ENCODE measurements around the gene MRPL34. TPM values are rescaled to one million over a fixed set of nuclear protein-coding genes. Genes with fewer than 3 reads are reported as not detected.

The MRPL34 gene
- polyA plus RNA-seq, 6 donors from 2014 or later: 121 to 189 (median 160) TPM

Other genes starting within 250 kb of the MRPL34 start
- 10 to 100 TPM in 2 of 6 donors, 1 to 10 TPM in 4; 3.9 to 11.4 (median 7.2) TPM for gene HAUS8, start 230.4 kb upstream of the MRPL34 start, polyA plus RNA-seq (ENCODE audit: low read depth in 6 of 6)
- gene MYO9B, start 230.1 kb upstream of the MRPL34 start, polyA plus RNA-seq (ENCODE audit: low read depth in 6 of 6): 10 to 100 TPM in 2 of 6 donors, 1 to 10 TPM in 4; 3.1 to 34.9 (median 6.9) TPM
- gene USE1, start 90.5 kb upstream of the MRPL34 start, polyA plus RNA-seq (ENCODE audit: low read depth in 6 of 6): 10 to 100 TPM; 46.2 to 70.0 (median 58.7) TPM
- gene OCEL1, start 79.6 kb upstream of the MRPL34 start, polyA plus RNA-seq (ENCODE audit: low read depth in 6 of 6): 10 to 100 TPM; 32.8 to 82.8 (median 39.3) TPM
- gene NR2F6, start 60.0 kb upstream of the MRPL34 start, polyA plus RNA-seq (ENCODE audit: low read depth in 6 of 6): 1 to 10 TPM in 3 of 6 donors, under 1 TPM in 2, not detected in 1; 0.33 to 1.6 (median 1.0) TPM
- not detected for gene USHBP1, start 41.1 kb upstream of the MRPL34 start, polyA plus RNA-seq (ENCODE audit: low read depth in 6 of 6)
- gene BABAM1, start 38.4 kb upstream of the MRPL34 start, polyA plus RNA-seq (ENCODE audit: low read depth in 6 of 6): 100 to 1,000 TPM; 102 to 183 (median 108) TPM
- 1 to 10 TPM in 5 of 6 donors, not detected in 1; 1.6 to 3.1 (median 1.9) TPM for gene ANKLE1, start 24.0 kb upstream of the MRPL34 start, polyA plus RNA-seq (ENCODE audit: low read depth in 6 of 6)
- 1 to 10 TPM; 6.4 to 8.6 (median 7.4) TPM for gene ABHD8, start 2.4 kb upstream of the MRPL34 start, polyA plus RNA-seq (ENCODE audit: low read depth in 6 of 6)
- gene DDA1, start 3.7 kb downstream of the MRPL34 start, polyA plus RNA-seq (ENCODE audit: low read depth in 6 of 6): 10 to 100 TPM; 16.2 to 25.0 (median 22.6) TPM
- gene ANO8, start 29.0 kb downstream of the MRPL34 start, polyA plus RNA-seq (ENCODE audit: low read depth in 6 of 6): not detected
- 1 to 10 TPM; 5.6 to 9.7 (median 6.8) TPM for gene GTPBP3, start 31.7 kb downstream of the MRPL34 start, polyA plus RNA-seq (ENCODE audit: low read depth in 6 of 6)
- not detected for gene PLVAP, start 71.5 kb downstream of the MRPL34 start, polyA plus RNA-seq (ENCODE audit: low read depth in 6 of 6)
- not detected for gene CCDC194, start 88.3 kb downstream of the MRPL34 start, polyA plus RNA-seq (ENCODE audit: low read depth in 6 of 6)
- 100 to 1,000 TPM; 131 to 189 (median 163) TPM for gene BST2, start 99.8 kb downstream of the MRPL34 start, polyA plus RNA-seq (ENCODE audit: low read depth in 6 of 6)
- gene MVB12A, start 114.2 kb downstream of the MRPL34 start, polyA plus RNA-seq (ENCODE audit: low read depth in 6 of 6): 10 to 100 TPM; 14.3 to 44.0 (median 25.0) TPM
- under 1 TPM in 1 of 6 donors, not detected in 5; 0.52 TPM for gene TMEM221, start 142.8 kb downstream of the MRPL34 start, polyA plus RNA-seq (ENCODE audit: low read depth in 6 of 6)
- not detected for gene NXNL1, start 155.1 kb downstream of the MRPL34 start, polyA plus RNA-seq (ENCODE audit: low read depth in 6 of 6)
- gene SLC27A1, start 164.7 kb downstream of the MRPL34 start, polyA plus RNA-seq (ENCODE audit: low read depth in 6 of 6): 1 to 10 TPM in 5 of 6 donors, not detected in 1; 1.3 to 3.1 (median 2.3) TPM
- 10 to 100 TPM; 32.3 to 79.7 (median 73.0) TPM for gene PGLS, start 205.8 kb downstream of the MRPL34 start, polyA plus RNA-seq (ENCODE audit: low read depth in 6 of 6)
- gene COLGALT1, start 249.8 kb downstream of the MRPL34 start, polyA plus RNA-seq (ENCODE audit: low read depth in 6 of 6): 10 to 100 TPM in 5 of 6 donors, 1 to 10 TPM in 1; 5.2 to 21.8 (median 15.2) TPM

All from naive B cell (primary cell).